Activated naive CD8-positive, alpha-beta T cell treated with anti-CD3 and anti-CD28 coated beads, Interleukin-2, amount 10 ng/mL, durations not matched to agents 7 days and 5 days (primary cell): ENCODE data around the gene TARP.
A peak's percentile ranks its signal among the peaks of the same experiment; 100 is the strongest.
"Not testable (repeated sequence)": the region's sequence is repeated elsewhere in the genome, so short reads cannot be mapped to it uniquely, and the experiment has no call there.

Experiments used
- ATAC-seq: fragments of 150-1000 bp; cut with Tn5 transposase; one replicate; pipeline ENCODE4 v1.10.0; 2021; ENCODE audit warnings: low read depth, moderate library complexity
- POLR2A ChIA-PET: fragments of 350-600 bp; sonication (Branson Sonifier 250); formaldehyde crosslinking; loops from one replicate; lab custom pipeline; 2021; ENCODE audit warnings: antibody characterized with exemption; lab: Charles Lee
- DNase-seq: peaks from one replicate; pipeline ENCODE4 v3.0.0; 2021
- H3K27ac Mint-ChIP-seq: one replicate; pipeline ENCODE4 v1.8.0; 2022; ENCODE audit warnings: mild to moderate bottlenecking, mixed read lengths
- H3K27me3 Mint-ChIP-seq: one replicate; pipeline ENCODE4 v1.8.0; 2022; ENCODE audit warnings: mild to moderate bottlenecking, moderate library complexity, mixed read lengths
- H3K36me3 Mint-ChIP-seq: one replicate; pipeline ENCODE4 v1.8.0; 2021; ENCODE audit warnings: mild to moderate bottlenecking, mixed read lengths
- H3K4me1 Mint-ChIP-seq: one replicate; pipeline ENCODE4 v1.8.0; 2021; ENCODE audit warnings: mixed read lengths
- H3K4me3 Mint-ChIP-seq: one replicate; pipeline ENCODE4 v1.8.0; 2022; ENCODE audit warnings: mild to moderate bottlenecking, moderate library complexity, mixed read lengths
- H3K9me3 Mint-ChIP-seq: one replicate; pipeline ENCODE4 v1.8.0; 2021; ENCODE audit warnings: mixed read lengths

TARP gene

DNA sequence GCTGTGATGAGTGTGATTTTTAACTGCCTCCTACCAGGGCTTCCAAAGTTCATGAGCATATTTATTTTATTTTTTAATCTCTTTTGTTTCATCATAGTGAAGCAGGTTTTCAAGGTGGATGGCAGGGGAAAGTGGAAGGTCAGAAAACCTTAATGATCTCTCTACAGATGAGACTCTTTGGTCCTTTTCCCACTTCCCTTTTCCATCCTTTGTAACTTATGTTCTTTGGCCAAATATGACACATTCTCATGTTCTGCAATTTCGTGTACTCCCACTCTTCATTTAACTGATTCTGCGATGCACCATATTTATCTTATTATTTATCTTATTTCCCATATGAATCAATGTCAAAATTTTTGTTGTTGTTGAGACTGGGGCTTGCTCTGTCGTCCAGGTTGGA is 7.5 kb downstream of the TARP start:
- ATAC-seq, POLR2A ChIA-PET, DNase-seq, H3K36me3 Mint-ChIP-seq, H3K9me3 Mint-ChIP-seq, H3K27me3 Mint-ChIP-seq, H3K27ac Mint-ChIP-seq, H3K4me3 Mint-ChIP-seq, H3K4me1 Mint-ChIP-seq: not testable (repeated sequence)

DNA sequence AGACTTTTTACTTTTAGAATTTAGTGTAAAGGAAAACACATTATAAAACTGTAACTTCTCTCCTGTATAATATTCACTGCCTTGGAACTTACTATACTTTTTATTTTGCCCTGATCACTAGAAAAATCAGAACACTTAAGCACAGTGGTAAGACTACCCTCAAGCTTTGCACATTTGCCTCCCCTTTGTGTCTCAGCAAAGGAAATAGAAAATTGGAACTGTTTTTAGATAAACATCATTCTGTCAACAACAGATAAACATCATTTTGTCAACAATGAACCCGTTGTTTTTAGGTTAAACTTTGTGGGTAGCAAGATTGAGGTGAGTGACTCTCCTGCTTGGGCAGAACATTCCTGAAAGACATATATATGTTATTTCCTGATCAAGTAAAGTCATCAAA is 8.8 kb downstream of the TARP start:
- POLR2A ChIA-PET, H3K36me3 Mint-ChIP-seq, H3K27me3 Mint-ChIP-seq, ATAC-seq, H3K27ac Mint-ChIP-seq, DNase-seq, H3K4me1 Mint-ChIP-seq, H3K9me3 Mint-ChIP-seq: not testable (repeated sequence)
- H3K4me3 Mint-ChIP-seq, result peak overlapping the region; percentile 47

DNA sequence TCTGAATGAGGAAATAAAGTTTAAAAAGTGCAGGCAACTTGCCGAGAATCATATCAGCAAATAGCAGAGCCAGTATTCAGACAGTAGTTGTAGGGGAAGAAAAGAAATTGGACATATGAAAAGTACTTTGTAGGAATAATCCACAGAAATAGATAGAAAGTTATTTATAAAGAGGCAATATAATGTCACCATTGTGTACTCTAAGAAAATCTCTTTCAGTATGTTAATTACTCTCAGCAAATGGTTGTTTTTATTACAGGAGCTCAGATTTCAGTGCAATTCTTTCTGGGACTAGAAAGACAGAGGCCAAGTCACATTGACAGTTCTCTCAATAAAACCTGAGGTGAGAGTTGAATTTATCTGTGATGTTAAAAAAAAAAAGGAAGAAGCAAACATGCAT is 10.2 kb downstream of the TARP start:
- not testable (repeated sequence) for ATAC-seq, H3K36me3 Mint-ChIP-seq, H3K4me3 Mint-ChIP-seq, H3K27ac Mint-ChIP-seq, DNase-seq, H3K27me3 Mint-ChIP-seq, H3K9me3 Mint-ChIP-seq, H3K4me1 Mint-ChIP-seq
- POLR2A ChIA-PET, result interaction anchor here (0.5 kb wide), 1 partner anchor 20 kb away, joined by 3 read pairs; no protein-coding TSS in a partner anchor

DNA sequence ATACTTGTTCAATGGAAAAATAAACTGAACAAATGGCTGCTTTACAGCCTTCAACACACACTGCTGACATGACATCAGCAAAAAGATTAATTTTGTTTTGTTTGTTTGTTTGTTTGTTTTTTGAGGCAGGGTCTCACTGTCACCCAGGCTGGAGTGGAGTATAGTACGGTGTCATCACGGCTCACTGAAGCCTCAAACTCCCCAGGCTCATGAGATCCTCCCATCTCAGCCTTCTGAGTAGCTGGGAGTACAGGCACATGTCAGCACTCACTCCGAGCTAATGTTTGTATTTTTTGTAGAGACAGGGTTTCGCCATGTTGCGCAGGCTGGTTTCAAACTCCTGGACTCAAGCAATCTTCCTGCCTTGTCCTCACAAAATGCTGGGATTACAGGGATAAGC is 10.9 kb downstream of the TARP start:
- no peaks in the 10 kb centered on the region for H3K27me3 Mint-ChIP-seq
- DNase-seq (no peak), ATAC-seq (no peak)
- H3K4me1 Mint-ChIP-seq, result peaks cover 2% of the 10 kb centered on the region
- POLR2A ChIA-PET, result interaction anchor here (0.5 kb wide), 1 partner anchor 20 kb away, joined by 3 read pairs; no protein-coding TSS in a partner anchor
- H3K36me3 Mint-ChIP-seq, result no peaks in the 10 kb centered on the region
- H3K4me3 Mint-ChIP-seq, result peak overlapping the region; percentile 8
- H3K27ac Mint-ChIP-seq, result no peak overlapping the region
- no peaks in the 10 kb centered on the region for H3K9me3 Mint-ChIP-seq

DNA sequence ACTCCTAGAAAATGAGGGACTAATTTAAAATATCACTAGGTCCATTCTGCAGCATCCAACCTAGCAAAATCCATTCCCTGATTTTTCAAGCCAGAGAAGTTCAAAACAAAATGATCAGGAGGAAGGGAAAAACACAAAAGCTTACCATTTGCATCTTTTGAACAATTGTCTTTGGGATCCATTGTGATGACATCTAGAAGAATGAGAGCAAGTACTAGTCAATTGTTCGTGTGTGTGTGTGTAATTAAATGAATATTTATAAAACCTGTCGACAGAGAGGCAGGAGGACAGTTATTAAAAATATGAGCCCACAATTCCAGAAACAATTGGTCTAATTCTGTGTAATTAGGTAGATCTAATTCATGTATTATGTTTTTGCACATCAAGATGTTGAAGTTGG is 11.4 kb downstream of the TARP start:
- H3K27ac Mint-ChIP-seq, H3K36me3 Mint-ChIP-seq, H3K9me3 Mint-ChIP-seq, POLR2A ChIA-PET, ATAC-seq, H3K27me3 Mint-ChIP-seq, DNase-seq, H3K4me1 Mint-ChIP-seq: not testable (repeated sequence)
- peak overlapping the region; percentile 19 for H3K4me3 Mint-ChIP-seq

DNA sequence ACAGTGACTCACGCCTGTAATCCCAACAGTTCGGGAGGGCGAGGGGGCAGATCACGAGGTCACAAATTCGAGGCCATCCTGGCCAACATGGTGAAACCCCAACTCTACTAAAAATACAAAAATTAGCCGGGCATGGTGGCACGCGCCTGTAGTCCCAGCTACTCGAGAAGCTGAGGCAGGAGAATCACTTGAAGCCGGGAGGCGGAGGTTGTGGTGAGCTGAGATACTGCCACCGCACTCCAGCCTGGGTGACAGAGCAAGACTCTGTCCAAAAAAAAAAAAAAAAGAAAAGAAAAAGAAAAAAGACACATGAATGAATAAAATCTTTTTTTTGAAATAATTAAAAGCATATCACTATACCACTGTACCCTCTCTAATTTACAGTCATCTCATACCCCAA is 11.8 kb downstream of the TARP start:
- not testable (repeated sequence) for ATAC-seq, H3K4me1 Mint-ChIP-seq, DNase-seq, H3K4me3 Mint-ChIP-seq, H3K27ac Mint-ChIP-seq, H3K9me3 Mint-ChIP-seq, H3K36me3 Mint-ChIP-seq, H3K27me3 Mint-ChIP-seq
- POLR2A ChIA-PET, result interaction anchor here (0.6 kb wide), 1 partner anchor 50 kb away, joined by 4 read pairs; no protein-coding TSS in a partner anchor

DNA sequence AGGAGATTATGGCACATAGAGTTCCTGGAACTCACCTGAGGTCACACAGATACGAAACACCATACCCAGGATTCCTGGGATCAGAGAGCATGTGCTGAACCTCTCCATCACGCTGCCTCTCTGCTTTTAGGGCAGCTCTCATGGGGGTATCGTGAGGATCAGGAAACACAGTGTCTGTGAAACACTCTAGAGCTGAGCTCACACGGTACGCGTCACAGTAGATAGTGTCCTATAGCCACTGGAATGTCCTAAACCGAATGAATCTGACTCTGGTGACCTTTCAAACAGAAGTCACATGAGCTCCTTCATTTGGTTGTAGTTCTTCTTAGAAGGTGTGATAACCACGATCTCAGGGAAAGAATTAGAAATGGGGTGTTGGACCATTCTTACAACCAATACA is 14.3 kb downstream of the TARP start:
- H3K27ac Mint-ChIP-seq, ATAC-seq, H3K27me3 Mint-ChIP-seq: not testable (repeated sequence)

DNA sequence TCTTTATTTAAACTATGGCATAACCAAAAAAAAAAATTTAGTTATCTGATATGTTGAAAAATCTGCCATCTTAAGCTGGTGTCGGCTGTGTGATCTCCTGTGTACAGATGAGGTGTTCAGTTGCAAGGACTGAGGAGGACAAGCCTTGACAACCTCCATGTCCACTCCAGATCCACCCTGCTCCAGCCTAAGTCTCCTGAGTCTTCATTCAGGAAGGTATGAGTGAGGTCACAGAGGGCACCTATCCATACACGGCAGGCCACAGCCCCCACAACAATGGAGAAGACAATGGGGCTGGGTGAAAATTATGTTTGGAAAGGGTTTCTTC is 16.1 kb downstream of the TARP start:
- POLR2A ChIA-PET, result no interaction called here
- Mint-ChIP-seq H3K27ac (no peak overlapping the region), H3K4me3 (no peak overlapping the region), H3K36me3 (no peaks in the 10 kb centered on the region), H3K27me3 (no peaks in the 10 kb centered on the region), H3K4me1 (no peaks in the 10 kb centered on the region), H3K9me3 (no peaks in the 10 kb centered on the region)
- DNase-seq (no peak), ATAC-seq (no peak)

More for the DNA sequence above, 14.3 kb downstream of the TARP start:
- H3K4me3 Mint-ChIP-seq, DNase-seq, H3K4me1 Mint-ChIP-seq, POLR2A ChIA-PET, H3K36me3 Mint-ChIP-seq, H3K9me3 Mint-ChIP-seq: not testable (repeated sequence)

DNA sequence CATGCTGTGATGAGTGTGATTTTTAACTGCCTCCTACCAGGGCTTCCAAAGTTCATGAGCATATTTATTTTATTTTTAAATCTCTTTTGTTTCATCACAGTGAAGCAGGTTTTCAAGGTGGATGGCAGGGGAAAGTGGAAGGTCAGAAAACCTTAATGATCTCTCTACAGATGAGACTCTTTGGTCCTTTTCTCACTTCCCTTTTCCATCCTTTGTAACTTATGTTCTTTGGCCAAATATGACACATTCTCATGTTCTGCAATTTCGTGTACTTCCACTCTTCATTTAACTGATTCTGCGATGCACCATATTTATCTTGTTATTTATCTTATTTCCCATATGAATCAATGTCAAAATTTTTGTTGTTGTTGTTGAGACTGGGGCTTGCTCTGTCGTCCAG is 23.6 kb downstream of the TARP start:
- H3K4me3 Mint-ChIP-seq, result peak overlapping the region; percentile 59
- H3K4me1 Mint-ChIP-seq, result peaks cover 24% of the 10 kb centered on the region
- H3K27ac Mint-ChIP-seq, H3K27me3 Mint-ChIP-seq, DNase-seq, POLR2A ChIA-PET, ATAC-seq, H3K9me3 Mint-ChIP-seq: not testable (repeated sequence)
- peaks cover 34% of the 10 kb centered on the region for H3K36me3 Mint-ChIP-seq

DNA sequence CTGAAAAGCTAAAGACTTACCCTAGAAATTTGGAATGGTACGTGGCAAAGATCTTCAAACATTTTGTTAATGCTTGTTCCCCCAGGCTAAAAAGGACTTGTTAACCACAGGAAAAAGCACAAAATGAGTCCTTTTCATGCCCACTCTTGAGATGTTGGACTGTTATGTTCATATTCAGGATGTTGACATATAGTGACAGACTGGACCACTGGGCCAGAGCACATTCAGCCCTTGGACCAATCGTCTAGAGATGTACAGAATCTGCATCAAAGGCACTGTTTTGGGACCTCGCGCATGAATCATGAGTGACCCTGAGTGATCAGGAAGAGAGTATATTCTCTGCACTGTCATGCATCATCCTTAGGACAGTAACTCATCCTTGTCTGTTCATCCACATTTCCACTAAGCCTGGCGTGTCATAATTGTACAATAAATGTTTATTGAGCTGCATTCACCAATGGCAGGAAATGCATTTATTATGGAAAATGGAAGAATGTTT is 25.3 kb downstream of the TARP start:
- ATAC-seq (no peak), DNase-seq (no peak)
- peaks cover 38% of the 10 kb centered on the region for H3K36me3 Mint-ChIP-seq
- no peaks in the 10 kb centered on the region for H3K27me3 Mint-ChIP-seq
- peak overlapping the region; percentile 28 for H3K27ac Mint-ChIP-seq
- H3K4me1 Mint-ChIP-seq, result peaks cover 24% of the 10 kb centered on the region
- POLR2A ChIA-PET, result no interaction called here
- H3K4me3 Mint-ChIP-seq, result peak overlapping the region; percentile 44
- no peaks in the 10 kb centered on the region for H3K9me3 Mint-ChIP-seq

DNA sequence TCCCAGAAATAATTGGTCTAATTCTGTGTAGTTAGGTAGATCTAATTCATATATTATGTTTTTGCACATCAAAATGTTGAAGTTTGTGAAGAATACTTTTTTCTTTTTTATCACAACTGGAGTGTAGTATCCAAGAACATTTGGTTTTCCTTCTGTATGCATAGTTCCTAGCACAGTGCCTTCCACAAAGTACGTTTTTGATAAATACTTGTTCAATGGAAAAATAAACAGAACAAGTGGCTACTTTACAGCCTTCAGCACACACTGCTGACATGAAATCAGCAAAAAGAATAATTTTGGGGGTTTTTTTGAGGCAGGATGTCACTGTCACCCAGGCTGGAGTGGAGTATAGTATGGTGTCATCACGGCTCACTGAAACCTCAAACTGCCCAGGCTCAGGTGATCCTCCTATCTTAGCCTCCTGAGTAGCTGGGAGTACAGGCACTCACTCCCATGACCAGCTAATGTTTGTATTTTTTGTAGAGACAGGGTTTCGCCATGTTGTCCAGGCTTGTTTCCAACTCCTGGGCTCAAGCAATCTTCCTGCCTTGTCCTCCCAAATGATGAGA is 27.9 kb downstream of the TARP start:
- Mint-ChIP-seq H3K27ac (peak overlapping the region; percentile 30), H3K4me3 (peak overlapping the region; percentile 5), H3K27me3 (no peaks in the 10 kb centered on the region), H3K9me3 (no peaks in the 10 kb centered on the region), H3K36me3 (peaks cover 39% of the 10 kb centered on the region), H3K4me1 (peaks cover 24% of the 10 kb centered on the region)
- ATAC-seq (peak; percentile 75), DNase-seq (no peak)
- POLR2A ChIA-PET, result interaction anchor here (1.2 kb wide), 1 partner anchor 11 kb away, joined by 4 read pairs; no protein-coding TSS in a partner anchor

DNA sequence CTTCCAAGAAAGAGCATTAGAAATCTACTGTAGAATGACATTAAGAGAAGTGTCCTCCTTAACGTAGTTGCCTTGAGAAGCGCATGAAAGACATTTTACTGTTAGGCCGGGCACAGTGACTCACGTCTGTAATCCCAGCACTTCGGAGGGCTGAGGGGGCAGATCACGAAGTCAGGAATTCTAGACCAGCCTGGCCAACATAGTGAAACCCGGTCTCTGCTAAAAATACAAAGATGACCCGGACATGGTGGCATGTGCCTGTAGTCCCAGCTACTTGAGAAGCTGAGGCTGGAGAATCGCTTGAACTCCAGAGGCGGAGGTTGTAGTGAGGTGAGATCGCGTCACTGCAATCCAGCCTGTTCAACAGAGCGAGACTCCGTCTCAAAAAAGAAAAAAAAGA is 28.9 kb downstream of the TARP start:
- ATAC-seq (no peak), DNase-seq (no peak)
- no peak overlapping the region for H3K27ac Mint-ChIP-seq
- H3K4me3 Mint-ChIP-seq, result peak overlapping the region; percentile 12
- H3K36me3 Mint-ChIP-seq, result peaks cover 35% of the 10 kb centered on the region
- POLR2A ChIA-PET, result interaction anchor here (0.7 kb wide), 1 partner anchor 132 kb away, joined by 3 read pairs; no protein-coding TSS in a partner anchor
- no peaks in the 10 kb centered on the region for H3K9me3 Mint-ChIP-seq
- no peaks in the 10 kb centered on the region for H3K27me3 Mint-ChIP-seq
- H3K4me1 Mint-ChIP-seq, result peaks cover 22% of the 10 kb centered on the region

DNA sequence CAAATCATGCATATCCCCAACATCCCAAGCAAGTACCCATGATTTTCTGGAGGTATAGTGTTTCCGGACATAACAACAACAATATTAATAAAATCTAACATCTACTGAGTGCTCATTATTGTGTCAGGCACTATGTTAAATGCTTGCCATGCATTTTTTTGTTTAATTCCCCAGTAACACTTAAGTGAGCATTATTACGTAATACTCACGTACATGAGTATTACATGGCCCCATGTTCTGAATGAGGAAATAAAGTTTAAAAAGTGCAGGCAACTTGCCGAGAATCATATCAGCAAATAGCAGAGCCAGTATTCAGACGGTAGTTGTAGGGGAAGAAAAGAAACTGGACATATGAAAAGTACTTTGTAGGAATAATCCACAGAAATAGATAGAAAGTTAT is 30.1 kb downstream of the TARP start:
- POLR2A ChIA-PET, result interaction anchor here (0.7 kb wide), 1 partner anchor 19 kb away, joined by 3 read pairs; no protein-coding TSS in a partner anchor
- Mint-ChIP-seq H3K4me1 (peaks cover 22% of the 10 kb centered on the region), H3K36me3 (peaks cover 30% of the 10 kb centered on the region)
- DNase-seq, H3K27me3 Mint-ChIP-seq, ATAC-seq, H3K27ac Mint-ChIP-seq, H3K9me3 Mint-ChIP-seq, H3K4me3 Mint-ChIP-seq: not testable (repeated sequence)

DNA sequence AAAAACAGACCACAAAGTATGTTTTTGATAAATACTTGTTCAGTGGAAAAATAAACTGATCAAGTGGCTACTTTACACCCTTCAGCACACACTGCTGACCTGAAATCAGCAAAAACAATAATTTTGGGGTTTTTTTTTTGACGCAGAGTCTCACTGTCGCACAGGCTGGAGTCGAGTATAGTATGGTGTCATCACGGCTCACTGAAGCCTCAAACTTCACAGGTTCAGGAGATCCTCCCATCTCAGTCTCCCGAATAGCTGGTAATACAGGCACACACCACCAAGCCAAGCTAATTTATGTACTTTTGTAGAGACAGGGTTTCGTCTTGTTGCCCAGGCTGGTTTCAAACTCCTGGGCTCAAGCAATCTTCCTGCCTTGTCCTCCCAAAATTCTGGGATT is 30.6 kb downstream of the TARP start:
- H3K27ac Mint-ChIP-seq, result no peak overlapping the region

More for the DNA sequence above, 30.6 kb downstream of the TARP start:
- Mint-ChIP-seq H3K4me1 (peaks cover 19% of the 10 kb centered on the region), H3K9me3 (no peaks in the 10 kb centered on the region), H3K36me3 (peaks cover 28% of the 10 kb centered on the region), H3K4me3 (no peak overlapping the region), H3K27me3 (no peaks in the 10 kb centered on the region)
- no peak for DNase-seq
- POLR2A ChIA-PET, result interaction anchor here (0.7 kb wide), 1 partner anchor 20 kb away, joined by 3 read pairs; no protein-coding TSS in a partner anchor
- ATAC-seq, result no peak
